GM12891 (cell line): ENCODE measurements around the gene ANO3.

Experiments used
- PAX5 ChIP-seq: IDR thresholded peaks from 2 replicates; pipeline ENCODE4 v1.6.1; 2011; ENCODE audit warnings: low read length, moderate library complexity, mild to moderate bottlenecking; ENCODE audit not compliant: insufficient read depth, severe bottlenecking
- POLR2A ChIP-seq: IDR thresholded peaks from 2 replicates; pipeline ENCODE4 v1.6.1; 2011; ENCODE audit warnings: low read depth, low read length, control low read depth
- POLR2AphosphoS5 ChIP-seq: IDR thresholded peaks from 2 replicates; pipeline ENCODE4 v1.6.1; 2011; ENCODE audit warnings: low read depth, low read length, control low read depth
- TAF1 ChIP-seq: IDR thresholded peaks from 2 replicates; pipeline ENCODE4 v1.6.1; 2011; ENCODE audit warnings: low read depth, low read length, control low read depth

GRCh38 chr11:26696330-26696729 lies 364.4 kb downstream of the ANO3 start:
- TF ChIP-seq POLR2AphosphoS5: no peak
- TF ChIP-seq POLR2A: no peak
- no peak for TF ChIP-seq PAX5
- no peak for TF ChIP-seq TAF1
